SK-N-SH treated with all-trans-retinoic acid at 6 μM for 48 hours (cell line): ENCODE data around the gene SCFD2.

ENCODE experiments used
- ARNTL ChIP-seq: fragments of 450-650 bp; formaldehyde crosslinking; IDR thresholded peaks from 2 replicates; pipeline ENCODE4 v1.5.0; 2020; ENCODE audit warnings: low read depth, mild to moderate bottlenecking, moderate library complexity, borderline replicate concordance
- CSDC2 ChIP-seq: fragments of 250-450 bp; sonication (Bioruptor Pico); IDR thresholded peaks from 2 replicates; pipeline ENCODE4 v1.5.0; 2020; ENCODE audit warnings: mild to moderate bottlenecking, moderate library complexity
- ESRRG ChIP-seq: fragments of 250-450 bp; sonication (Bioruptor Pico); IDR thresholded peaks from 2 replicates; pipeline ENCODE4 v1.6.1; 2021; ENCODE audit warnings: mild to moderate bottlenecking
- GLIS3 ChIP-seq: fragments of 250-450 bp; sonication (Bioruptor Pico); IDR thresholded peaks from 2 replicates; pipeline ENCODE4 v1.5.0; 2020; ENCODE audit warnings: mild to moderate bottlenecking, moderate library complexity
- ISL1 ChIP-seq: fragments of 250-450 bp; sonication (Bioruptor Pico); IDR thresholded peaks from 2 replicates; pipeline ENCODE4 v2.1.2; 2022; ENCODE audit warnings: mild to moderate bottlenecking, moderate library complexity
- OSR1 ChIP-seq: fragments of 250-450 bp; sonication (Bioruptor Pico); IDR thresholded peaks from 2 replicates; pipeline ENCODE4 v1.8.0; 2022; ENCODE audit warnings: moderate library complexity, mild to moderate bottlenecking, inconsistent platforms
- PPARA ChIP-seq: fragments of 250-450 bp; sonication (Bioruptor Pico); IDR thresholded peaks from 2 replicates; pipeline ENCODE4 v1.5.0; 2020; ENCODE audit warnings: mild to moderate bottlenecking, borderline replicate concordance
- SNAI2 ChIP-seq: fragments of 250-450 bp; sonication (Bioruptor Pico); IDR thresholded peaks from 2 replicates; pipeline ENCODE4 v1.5.0; 2020; ENCODE audit warnings: mild to moderate bottlenecking, moderate library complexity
- TCF4 ChIP-seq: fragments of 250-450 bp; sonication (Bioruptor Pico); IDR thresholded peaks from 2 replicates; pipeline ENCODE4 v1.8.0; 2021; ENCODE audit warnings: mild to moderate bottlenecking, moderate library complexity, borderline replicate concordance
- TOX ChIP-seq: fragments of 250-450 bp; sonication (Bioruptor Pico); IDR thresholded peaks from 2 replicates; pipeline ENCODE4 v1.8.0; 2021; ENCODE audit warnings: mild to moderate bottlenecking, moderate library complexity, borderline replicate concordance
- ZC3H10 ChIP-seq: fragments of 250-450 bp; sonication (Bioruptor Pico); IDR thresholded peaks from 2 replicates; pipeline ENCODE4 v1.5.1; 2021; ENCODE audit warnings: mild to moderate bottlenecking, moderate library complexity
- ZNF565 ChIP-seq: fragments of 450-650 bp; formaldehyde crosslinking; conservative IDR thresholded peaks from 2 replicates; pipeline ENCODE4 v1.5.0; 2020; ENCODE audit warnings: low read depth, mild to moderate bottlenecking, moderate library complexity
- TF ChIP-seq, protein P1 (sequence below): fragments of 250-450 bp; sonication (Bioruptor Pico); IDR thresholded peaks from 2 replicates; pipeline ENCODE4 v1.5.1; 2021; ENCODE audit warnings: mild to moderate bottlenecking, moderate library complexity
- TF ChIP-seq, protein P2 (sequence below): fragments of 250-450 bp; sonication (Bioruptor Pico); IDR thresholded peaks from 2 replicates; pipeline ENCODE4 v1.5.0; 2020; ENCODE audit warnings: mild to moderate bottlenecking, moderate library complexity

DNA sequence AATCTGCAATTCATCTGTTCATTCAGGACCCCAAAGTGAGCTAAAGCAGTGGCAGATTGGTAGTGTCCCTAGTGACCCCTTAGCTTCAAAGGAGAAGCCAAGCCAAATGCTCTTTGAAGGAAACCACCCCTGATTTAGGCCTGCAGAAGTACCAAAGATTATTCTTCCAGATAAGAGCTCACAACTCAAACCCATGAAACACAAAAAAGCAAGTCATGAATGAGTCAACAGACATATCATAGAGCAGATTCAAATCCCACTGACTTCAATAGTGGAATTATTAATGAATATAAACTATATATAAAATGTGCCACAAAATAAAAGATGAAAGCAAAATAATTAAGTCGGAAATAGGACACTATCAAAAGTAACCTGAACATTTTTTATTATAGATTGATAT is 197.6 kb downstream of the SCFD2 start:
- TF ChIP-seq ZC3H10 (no peak), GLIS3 (CRISPR knock-in tag) (no peak), ISL1 (no peak), ZNF565 (CRISPR knock-in tag) (no peak), TOX (CRISPR knock-in tag) (no peak), OSR1 (CRISPR knock-in tag) (no peak), TCF4 (CRISPR knock-in tag) (no peak), CSDC2 (no peak), PPARA (CRISPR knock-in tag) (no peak), ESRRG (CRISPR knock-in tag) (no peak), SNAI2 (CRISPR knock-in tag) (no peak), ARNTL (CRISPR knock-in tag) (no peak)
- TF ChIP-seq, protein P1, sequence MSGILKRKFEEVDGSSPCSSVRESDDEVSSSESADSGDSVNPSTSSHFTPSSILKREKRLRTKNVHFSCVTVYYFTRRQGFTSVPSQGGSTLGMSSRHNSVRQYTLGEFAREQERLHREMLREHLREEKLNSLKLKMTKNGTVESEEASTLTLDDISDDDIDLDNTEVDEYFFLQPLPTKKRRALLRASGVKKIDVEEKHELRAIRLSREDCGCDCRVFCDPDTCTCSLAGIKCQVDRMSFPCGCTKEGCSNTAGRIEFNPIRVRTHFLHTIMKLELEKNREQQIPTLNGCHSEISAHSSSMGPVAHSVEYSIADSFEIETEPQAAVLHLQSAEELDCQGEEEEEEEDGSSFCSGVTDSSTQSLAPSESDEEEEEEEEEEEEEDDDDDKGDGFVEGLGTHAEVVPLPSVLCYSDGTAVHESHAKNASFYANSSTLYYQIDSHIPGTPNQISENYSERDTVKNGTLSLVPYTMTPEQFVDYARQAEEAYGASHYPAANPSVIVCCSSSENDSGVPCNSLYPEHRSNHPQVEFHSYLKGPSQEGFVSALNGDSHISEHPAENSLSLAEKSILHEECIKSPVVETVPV (CRISPR knock-in tag), result no peak
- TF ChIP-seq, protein P2, sequence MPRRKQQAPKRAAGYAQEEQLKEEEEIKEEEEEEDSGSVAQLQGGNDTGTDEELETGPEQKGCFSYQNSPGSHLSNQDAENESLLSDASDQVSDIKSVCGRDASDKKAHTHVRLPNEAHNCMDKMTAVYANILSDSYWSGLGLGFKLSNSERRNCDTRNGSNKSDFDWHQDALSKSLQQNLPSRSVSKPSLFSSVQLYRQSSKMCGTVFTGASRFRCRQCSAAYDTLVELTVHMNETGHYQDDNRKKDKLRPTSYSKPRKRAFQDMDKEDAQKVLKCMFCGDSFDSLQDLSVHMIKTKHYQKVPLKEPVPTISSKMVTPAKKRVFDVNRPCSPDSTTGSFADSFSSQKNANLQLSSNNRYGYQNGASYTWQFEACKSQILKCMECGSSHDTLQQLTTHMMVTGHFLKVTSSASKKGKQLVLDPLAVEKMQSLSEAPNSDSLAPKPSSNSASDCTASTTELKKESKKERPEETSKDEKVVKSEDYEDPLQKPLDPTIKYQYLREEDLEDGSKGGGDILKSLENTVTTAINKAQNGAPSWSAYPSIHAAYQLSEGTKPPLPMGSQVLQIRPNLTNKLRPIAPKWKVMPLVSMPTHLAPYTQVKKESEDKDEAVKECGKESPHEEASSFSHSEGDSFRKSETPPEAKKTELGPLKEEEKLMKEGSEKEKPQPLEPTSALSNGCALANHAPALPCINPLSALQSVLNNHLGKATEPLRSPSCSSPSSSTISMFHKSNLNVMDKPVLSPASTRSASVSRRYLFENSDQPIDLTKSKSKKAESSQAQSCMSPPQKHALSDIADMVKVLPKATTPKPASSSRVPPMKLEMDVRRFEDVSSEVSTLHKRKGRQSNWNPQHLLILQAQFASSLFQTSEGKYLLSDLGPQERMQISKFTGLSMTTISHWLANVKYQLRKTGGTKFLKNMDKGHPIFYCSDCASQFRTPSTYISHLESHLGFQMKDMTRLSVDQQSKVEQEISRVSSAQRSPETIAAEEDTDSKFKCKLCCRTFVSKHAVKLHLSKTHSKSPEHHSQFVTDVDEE (CRISPR knock-in tag), result no peak
